Heart left ventricle (tissue), 13 donors: ENCODE data around the gene TTI1.

ENCODE experiments used
- POLR2A ChIP-seq, 2 donors: fragments of 450-650 bp; IDR thresholded peaks; one replicate each; pipeline ENCODE4 v1.6.1; 2017; ENCODE audit warnings: antibody characterized with exemption in 2 of 2, mild to moderate bottlenecking in 2 of 2, moderate library complexity in 2 of 2
- TF ChIP-seq, protein P1 (sequence below), 12 donors: fragments of 200-600 bp; sonication (generic) in 4 of 12; IDR thresholded peaks; one replicate each; pipeline versions ENCODE4 v1.5.0 to v1.8.0; 2018 to 2022; ENCODE audit warnings: antibody characterized with exemption in 12 of 12, mild to moderate bottlenecking in 5 of 12
- donor health status: ischemic (EF 13 %, LVEDD 7.1; RV severe dilation, severe dysfunction).
- donor health status: DM: no; HTN: yes; CAD: no.
- donor health status: DM: no; HTN: no; CAD: no.
- donor health status: ischemic (EF 25% LVEDD 6.9; RV normal size, moderate dysfunction).
- donor health status: ischemic (EF 25% LVEDD 5.7; RV mildly dilated, moderate dysfunction).
- donor health status: ischemic (EF 35%, LVEDD 5.7; RV mildly dilated, moderate dysfunction).
- donor health status: nonischemic (EF 11% LVEDD 7.7; RV severe dilation, severe dysfunction).
- donor health status: DM: yes; HTN: yes; CAD: no.
- donor health status: PGD.
- donor health status: ischemic (EF 29% LVEDD 5.4; RV normal size, mild dysfunction).
- donor health status: nonischemic (EF 23%, LVEDD 6.1; RV moderate dilation, normal function).

DNA sequence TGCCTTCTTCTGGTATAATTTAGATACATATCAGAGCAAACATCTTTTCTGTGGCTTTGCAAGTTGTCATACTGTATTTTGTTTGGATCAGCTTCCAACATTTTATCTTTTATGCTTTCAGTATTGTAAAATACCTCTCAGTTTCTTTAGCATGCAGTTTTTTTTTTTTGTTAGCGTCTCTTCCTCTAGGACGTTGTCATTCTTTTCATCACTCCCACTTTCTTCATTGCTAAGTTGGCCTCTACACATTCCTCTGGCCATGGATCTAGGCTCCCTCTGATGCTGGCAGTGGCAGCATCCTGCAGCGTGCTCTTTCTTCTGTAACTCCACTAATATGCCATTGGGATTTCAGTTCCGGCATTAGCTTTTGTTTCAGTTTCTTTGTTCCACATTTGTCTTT, 22.0 kb upstream of the TTI1 start:
- TF ChIP-seq, protein P1, sequence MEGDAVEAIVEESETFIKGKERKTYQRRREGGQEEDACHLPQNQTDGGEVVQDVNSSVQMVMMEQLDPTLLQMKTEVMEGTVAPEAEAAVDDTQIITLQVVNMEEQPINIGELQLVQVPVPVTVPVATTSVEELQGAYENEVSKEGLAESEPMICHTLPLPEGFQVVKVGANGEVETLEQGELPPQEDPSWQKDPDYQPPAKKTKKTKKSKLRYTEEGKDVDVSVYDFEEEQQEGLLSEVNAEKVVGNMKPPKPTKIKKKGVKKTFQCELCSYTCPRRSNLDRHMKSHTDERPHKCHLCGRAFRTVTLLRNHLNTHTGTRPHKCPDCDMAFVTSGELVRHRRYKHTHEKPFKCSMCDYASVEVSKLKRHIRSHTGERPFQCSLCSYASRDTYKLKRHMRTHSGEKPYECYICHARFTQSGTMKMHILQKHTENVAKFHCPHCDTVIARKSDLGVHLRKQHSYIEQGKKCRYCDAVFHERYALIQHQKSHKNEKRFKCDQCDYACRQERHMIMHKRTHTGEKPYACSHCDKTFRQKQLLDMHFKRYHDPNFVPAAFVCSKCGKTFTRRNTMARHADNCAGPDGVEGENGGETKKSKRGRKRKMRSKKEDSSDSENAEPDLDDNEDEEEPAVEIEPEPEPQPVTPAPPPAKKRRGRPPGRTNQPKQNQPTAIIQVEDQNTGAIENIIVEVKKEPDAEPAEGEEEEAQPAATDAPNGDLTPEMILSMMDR (IDR thresholded peaks at IDR 0.05): no peak
- TF ChIP-seq POLR2A (IDR thresholded peaks at IDR 0.05): no peak
